Activated naive CD8-positive, alpha-beta T cell (primary cell): Measurements from ENCODE around the gene EDDM3A.
A peak's percentile ranks its signal among the peaks of the same experiment; 100 is the strongest.
"Not testable (repeated sequence)": the region's sequence is repeated elsewhere in the genome, so short reads cannot be mapped to it uniquely, and the experiment has no call there.

Experiments
- H3K27ac Mint-ChIP-seq: one replicate; pipeline ENCODE4 v1.8.0; 2021; ENCODE audit warnings: mixed read lengths
- H3K27me3 Mint-ChIP-seq: one replicate; pipeline ENCODE4 v1.8.0; 2021; ENCODE audit warnings: mixed read lengths
- H3K36me3 Mint-ChIP-seq: one replicate; pipeline ENCODE4 v1.8.0; 2021; ENCODE audit warnings: mixed read lengths
- H3K4me1 Mint-ChIP-seq: one replicate; pipeline ENCODE4 v1.8.0; 2021; ENCODE audit warnings: low read depth, mixed read lengths
- H3K4me3 Mint-ChIP-seq: one replicate; pipeline ENCODE4 v1.8.0; 2021; ENCODE audit warnings: mild to moderate bottlenecking, mixed read lengths
- H3K9me3 Mint-ChIP-seq: one replicate; pipeline ENCODE4 v1.8.0; 2021; ENCODE audit warnings: low read depth, mixed read lengths

Gene EDDM3A

DNA sequence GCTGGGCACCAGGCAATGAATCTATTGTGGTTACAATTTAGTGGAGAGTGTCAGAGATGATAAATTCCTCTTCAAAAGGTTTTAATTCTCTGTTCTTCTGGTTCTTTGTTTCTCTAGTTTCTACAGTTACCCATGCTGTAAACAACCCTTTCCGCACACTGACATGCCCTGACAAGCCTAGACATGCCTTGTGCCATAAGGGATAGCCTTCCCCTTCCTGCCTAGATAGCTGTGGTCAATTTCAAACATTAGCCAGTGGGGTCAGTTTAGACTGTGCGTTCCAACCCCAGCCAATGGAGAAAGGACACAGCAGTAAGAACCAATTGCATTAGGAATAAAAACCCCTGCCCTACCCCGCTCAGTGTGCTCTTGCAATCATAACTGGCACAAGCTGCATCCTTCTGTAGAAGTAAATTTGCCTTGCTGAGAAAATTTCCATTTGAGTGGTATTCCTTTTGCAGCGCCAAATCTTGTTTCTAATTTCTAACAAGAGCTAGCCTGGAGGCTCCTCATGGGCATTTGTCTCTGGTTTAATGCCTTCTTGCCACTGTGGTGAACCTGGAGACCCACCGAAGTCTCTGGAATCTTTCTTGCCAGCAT is 6.4 kb downstream of the EDDM3A start:
- peaks cover 6% of the 10 kb centered on the region for H3K9me3 Mint-ChIP-seq
- H3K27ac Mint-ChIP-seq, result no peak overlapping the region
- H3K4me3 Mint-ChIP-seq, result no peak overlapping the region
- peaks cover 9% of the 10 kb centered on the region for H3K27me3 Mint-ChIP-seq
- no peaks in the 10 kb centered on the region for H3K4me1 Mint-ChIP-seq
- peaks cover 3% of the 10 kb centered on the region for H3K36me3 Mint-ChIP-seq

DNA sequence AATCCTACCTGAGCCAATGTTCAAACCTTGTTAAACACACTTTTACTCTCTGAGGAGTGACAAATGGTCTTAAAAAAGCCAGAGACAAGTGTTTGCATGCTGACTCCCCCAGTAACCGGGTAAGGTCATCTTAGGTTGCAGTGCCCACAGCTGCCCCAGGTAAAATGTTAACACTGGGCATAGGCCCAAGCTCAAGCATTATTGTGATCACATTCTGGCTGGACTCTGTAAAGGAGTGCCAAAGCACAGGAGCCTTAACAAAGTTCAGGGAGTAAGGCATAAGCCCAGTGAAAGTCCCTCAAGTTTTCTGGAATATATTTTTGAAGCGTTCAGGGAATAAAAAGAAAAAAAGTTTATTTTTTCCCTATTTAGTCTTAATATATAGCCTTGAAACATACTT is 8.6 kb downstream of the EDDM3A start:
- peaks cover 3% of the 10 kb centered on the region for H3K36me3 Mint-ChIP-seq
- no peak overlapping the region for H3K4me3 Mint-ChIP-seq
- no peak overlapping the region for H3K27ac Mint-ChIP-seq
- peaks cover 6% of the 10 kb centered on the region for H3K9me3 Mint-ChIP-seq
- H3K27me3 Mint-ChIP-seq, result peaks cover 7% of the 10 kb centered on the region
- H3K4me1 Mint-ChIP-seq, result no peaks in the 10 kb centered on the region

DNA sequence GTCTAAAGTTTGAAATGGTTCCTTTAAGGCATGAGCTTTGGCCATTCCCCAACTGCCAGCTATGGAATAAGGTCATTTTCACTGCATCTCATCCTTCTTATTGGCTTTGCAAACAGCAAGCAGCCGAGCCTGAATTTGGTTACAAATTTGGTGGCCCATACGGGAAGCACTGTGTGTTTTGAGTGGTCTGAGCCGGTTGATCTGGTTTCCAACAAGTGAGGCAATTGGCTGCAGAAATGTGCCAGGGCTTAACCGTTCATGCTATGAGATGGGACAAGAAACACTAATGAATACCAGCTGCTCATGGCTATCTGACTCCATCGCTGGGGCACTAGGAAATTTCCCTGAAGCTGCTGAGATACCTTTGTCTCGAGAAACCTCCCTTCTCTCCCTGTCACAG is 9.3 kb downstream of the EDDM3A start:
- no peak overlapping the region for H3K27ac Mint-ChIP-seq
- no peak overlapping the region for H3K4me3 Mint-ChIP-seq
- H3K9me3 Mint-ChIP-seq, result peaks cover 6% of the 10 kb centered on the region
- H3K27me3 Mint-ChIP-seq, result peaks cover 5% of the 10 kb centered on the region
- H3K36me3 Mint-ChIP-seq, result peaks cover 3% of the 10 kb centered on the region
- H3K4me1 Mint-ChIP-seq, result no peaks in the 10 kb centered on the region

DNA sequence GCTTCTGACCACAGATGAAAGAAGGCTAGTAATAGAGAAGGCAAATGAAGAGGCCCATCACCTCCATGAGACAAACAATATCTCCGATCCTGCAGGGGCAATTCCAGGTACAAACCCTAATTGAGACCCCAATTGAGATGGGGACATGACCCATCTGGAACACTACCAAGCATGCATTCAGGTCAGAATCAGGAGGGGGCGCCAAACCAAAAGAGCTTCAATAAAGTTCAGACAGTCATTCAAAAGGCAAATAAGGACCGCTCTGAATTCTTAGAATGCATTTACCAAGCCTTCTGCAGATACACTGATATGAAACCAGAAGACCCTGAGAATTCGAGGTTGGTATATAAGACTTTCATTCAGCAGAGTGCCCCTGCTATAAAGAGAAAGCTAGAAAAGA is 12.3 kb downstream of the EDDM3A start:
- Mint-ChIP-seq H3K27ac (no peak overlapping the region), H3K36me3 (no peaks in the 10 kb centered on the region), H3K4me1 (no peaks in the 10 kb centered on the region), H3K27me3 (peaks cover 3% of the 10 kb centered on the region), H3K9me3 (no peaks in the 10 kb centered on the region), H3K4me3 (no peak overlapping the region)

DNA sequence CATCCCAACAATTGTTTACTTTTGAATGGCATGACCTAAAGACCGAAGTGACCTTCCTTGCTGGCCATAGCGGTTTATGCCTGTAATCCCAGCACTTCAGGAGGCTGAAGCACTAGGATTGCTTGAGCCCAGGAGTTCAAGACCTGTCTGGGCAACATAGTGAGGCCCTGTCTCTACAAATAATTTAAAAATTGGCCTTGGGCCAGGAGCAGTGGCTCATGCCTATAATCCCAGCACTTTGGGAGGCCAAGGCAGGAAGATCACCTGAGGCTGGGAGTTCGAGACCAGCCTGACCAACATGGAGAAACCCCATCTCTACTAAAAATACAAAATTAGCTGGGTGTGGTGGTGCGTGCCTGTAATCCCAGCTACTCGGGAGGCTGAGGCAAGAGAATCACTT is 13.8 kb downstream of the EDDM3A start:
- not testable (repeated sequence) for H3K4me1 Mint-ChIP-seq, H3K36me3 Mint-ChIP-seq, H3K4me3 Mint-ChIP-seq, H3K9me3 Mint-ChIP-seq, H3K27me3 Mint-ChIP-seq, H3K27ac Mint-ChIP-seq

DNA sequence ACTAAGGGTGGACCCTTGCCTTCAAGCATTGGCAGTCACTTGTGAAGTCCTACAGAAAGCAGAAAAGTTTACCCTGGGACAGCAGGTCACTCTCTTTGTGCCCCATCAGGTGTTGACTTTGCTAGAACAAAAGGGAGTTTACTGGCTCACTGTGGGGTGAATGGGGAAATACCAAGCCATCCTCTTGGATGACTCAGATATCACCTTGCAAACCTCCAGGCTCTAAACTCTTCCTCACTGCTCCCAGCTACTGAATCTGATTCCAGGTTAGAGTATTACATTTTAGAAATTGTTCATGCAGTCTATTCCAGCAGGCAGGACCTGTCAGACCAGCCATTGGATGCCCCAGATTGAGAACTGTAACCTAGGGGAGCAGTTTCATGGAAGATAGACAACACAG is 15.3 kb downstream of the EDDM3A start:
- H3K27me3 Mint-ChIP-seq, result peaks cover 5% of the 10 kb centered on the region
- H3K36me3 Mint-ChIP-seq, result no peaks in the 10 kb centered on the region
- H3K4me3 Mint-ChIP-seq, result no peak overlapping the region
- no peak overlapping the region for H3K27ac Mint-ChIP-seq
- no peaks in the 10 kb centered on the region for H3K9me3 Mint-ChIP-seq
- no peaks in the 10 kb centered on the region for H3K4me1 Mint-ChIP-seq

DNA sequence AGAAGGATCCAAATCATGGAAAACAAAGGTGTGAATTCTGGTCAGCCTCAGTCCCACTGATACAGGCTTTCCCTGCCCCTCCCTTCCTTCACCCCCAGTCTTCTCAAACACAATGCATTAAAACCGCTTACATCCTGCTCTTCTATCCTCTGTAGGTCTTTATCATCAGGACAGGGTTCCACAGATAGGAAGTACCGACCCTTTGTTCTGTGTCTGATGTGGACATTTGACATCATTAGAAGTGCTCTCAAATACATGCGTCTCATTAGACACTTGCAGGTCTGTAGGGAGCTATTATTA is 22.9 kb downstream of the EDDM3A start:
- H3K27me3 Mint-ChIP-seq, result peaks cover 2% of the 10 kb centered on the region
- no peaks in the 10 kb centered on the region for H3K4me1 Mint-ChIP-seq
- no peak overlapping the region for H3K27ac Mint-ChIP-seq
- no peaks in the 10 kb centered on the region for H3K36me3 Mint-ChIP-seq
- no peak overlapping the region for H3K4me3 Mint-ChIP-seq
- H3K9me3 Mint-ChIP-seq, result no peaks in the 10 kb centered on the region

DNA sequence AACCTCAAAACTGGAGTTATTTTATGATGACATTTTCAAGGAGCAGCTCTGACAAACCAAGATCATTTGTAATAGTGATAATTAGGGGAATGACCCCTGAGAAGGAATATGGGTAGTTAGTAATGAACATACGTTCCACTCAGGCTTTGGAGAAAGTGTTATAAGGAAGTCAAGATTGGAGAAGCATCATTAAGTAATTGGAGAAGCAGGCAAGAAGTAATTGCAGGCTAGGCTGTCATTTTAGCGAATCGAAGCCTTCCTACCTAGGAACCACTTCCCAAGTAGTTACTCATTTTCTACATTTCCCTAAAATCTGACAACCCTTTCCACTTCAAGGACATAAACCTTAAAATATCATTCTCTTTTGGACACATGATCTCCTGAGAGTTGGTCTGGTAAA is 23.7 kb downstream of the EDDM3A start:
- no peaks in the 10 kb centered on the region for H3K9me3 Mint-ChIP-seq
- H3K27ac Mint-ChIP-seq, result no peak overlapping the region
- H3K27me3 Mint-ChIP-seq, result peaks cover 2% of the 10 kb centered on the region
- no peaks in the 10 kb centered on the region for H3K36me3 Mint-ChIP-seq
- no peak overlapping the region for H3K4me3 Mint-ChIP-seq
- H3K4me1 Mint-ChIP-seq, result no peaks in the 10 kb centered on the region

DNA sequence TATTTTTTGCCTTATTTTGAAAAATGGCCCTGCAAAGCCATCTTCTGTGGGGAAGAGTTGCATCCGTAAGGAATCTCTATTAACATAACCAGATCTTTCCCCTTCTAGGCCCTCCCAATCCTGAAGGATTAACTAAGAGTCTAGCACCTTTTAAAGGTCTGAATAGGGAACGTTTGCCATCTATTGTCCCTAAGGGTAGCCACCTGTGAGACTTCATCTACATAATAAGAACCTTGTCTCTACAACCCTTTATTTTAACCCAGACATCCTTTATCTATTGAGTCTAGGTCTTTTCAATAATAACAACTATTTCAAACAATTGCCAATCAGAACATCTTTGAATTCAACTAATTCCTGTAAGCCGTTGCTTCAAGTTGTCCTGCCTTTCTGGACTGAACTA is 27.0 kb downstream of the EDDM3A start:
- Mint-ChIP-seq H3K4me1 (no peaks in the 10 kb centered on the region), H3K36me3 (no peaks in the 10 kb centered on the region), H3K27ac (no peak overlapping the region), H3K9me3 (no peaks in the 10 kb centered on the region), H3K4me3 (no peak overlapping the region), H3K27me3 (no peaks in the 10 kb centered on the region)

DNA sequence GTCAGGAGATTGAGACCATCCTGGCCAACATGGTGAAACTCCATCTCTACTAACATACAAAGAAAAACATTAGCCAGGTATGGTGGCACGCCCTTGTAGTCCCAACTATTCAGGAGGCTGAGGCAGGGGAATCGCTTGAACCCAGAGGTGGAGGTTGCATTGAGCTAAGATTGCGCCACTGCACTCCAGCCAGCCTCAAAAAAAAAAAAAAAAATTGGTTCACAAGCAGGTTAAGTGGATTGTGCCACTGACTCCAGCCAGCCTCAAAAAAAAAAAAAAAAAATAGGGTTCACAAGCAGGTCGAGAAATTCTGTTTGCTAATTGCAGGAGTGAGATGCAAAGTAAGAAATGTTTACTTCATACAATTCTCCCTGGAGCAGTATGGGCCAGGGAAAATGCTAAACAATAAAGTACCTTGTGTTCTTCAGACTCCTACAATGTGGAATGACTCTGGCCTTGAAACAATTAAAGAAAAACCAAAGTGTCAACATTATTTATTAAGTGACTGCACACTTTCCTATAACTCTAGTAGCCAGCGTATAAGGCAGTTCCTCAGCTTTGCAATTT is 28.7 kb downstream of the EDDM3A start:
- Mint-ChIP-seq H3K27ac (no peak overlapping the region), H3K27me3 (no peaks in the 10 kb centered on the region), H3K9me3 (no peaks in the 10 kb centered on the region), H3K4me3 (no peak overlapping the region), H3K4me1 (no peaks in the 10 kb centered on the region), H3K36me3 (no peaks in the 10 kb centered on the region)

DNA sequence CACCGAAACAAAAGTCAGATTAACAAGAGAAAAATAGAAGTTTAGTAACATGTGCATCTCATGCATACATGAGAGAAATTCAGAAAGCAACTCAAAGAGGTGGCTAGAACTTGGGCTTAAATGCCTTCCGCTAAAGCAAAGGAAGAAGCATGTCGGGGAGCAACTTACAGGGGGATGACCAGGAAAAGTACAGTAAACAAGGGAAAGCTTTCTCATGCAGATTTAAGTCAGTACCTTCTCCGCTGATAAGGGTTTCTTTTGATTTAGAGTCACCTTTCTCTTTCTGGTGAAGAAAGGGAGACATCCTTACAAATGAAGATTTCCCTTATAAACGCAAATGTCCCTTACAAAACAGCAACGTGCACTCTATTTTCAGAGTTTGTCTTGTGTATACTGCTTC is 29.4 kb downstream of the EDDM3A start:
- Mint-ChIP-seq H3K4me1 (peaks cover 3% of the 10 kb centered on the region), H3K4me3 (no peak overlapping the region), H3K27me3 (no peaks in the 10 kb centered on the region), H3K36me3 (no peaks in the 10 kb centered on the region), H3K27ac (no peak overlapping the region), H3K9me3 (no peaks in the 10 kb centered on the region)

DNA sequence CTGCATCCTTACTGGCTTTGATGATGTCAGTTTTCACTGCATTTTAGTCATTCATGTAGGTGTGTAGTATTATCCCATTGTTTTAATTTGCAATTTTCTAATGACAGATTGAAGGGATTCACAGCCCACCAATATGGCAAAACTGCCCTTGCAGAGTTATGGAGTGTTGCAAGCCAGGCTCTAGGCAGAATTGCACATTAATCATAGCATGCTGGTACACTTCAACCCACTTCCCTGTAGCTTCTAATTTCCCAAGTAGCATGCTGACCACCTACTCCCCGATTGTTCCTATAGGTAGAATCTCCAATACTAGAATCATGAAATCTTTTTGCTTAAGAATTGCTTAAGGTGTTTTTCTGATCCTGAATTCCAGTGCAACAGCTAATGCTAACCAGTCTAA is 30.2 kb downstream of the EDDM3A start:
- Mint-ChIP-seq H3K9me3 (no peaks in the 10 kb centered on the region), H3K4me1 (peaks cover 6% of the 10 kb centered on the region), H3K36me3 (no peaks in the 10 kb centered on the region), H3K27ac (no peak overlapping the region), H3K4me3 (no peak overlapping the region), H3K27me3 (no peaks in the 10 kb centered on the region)

DNA sequence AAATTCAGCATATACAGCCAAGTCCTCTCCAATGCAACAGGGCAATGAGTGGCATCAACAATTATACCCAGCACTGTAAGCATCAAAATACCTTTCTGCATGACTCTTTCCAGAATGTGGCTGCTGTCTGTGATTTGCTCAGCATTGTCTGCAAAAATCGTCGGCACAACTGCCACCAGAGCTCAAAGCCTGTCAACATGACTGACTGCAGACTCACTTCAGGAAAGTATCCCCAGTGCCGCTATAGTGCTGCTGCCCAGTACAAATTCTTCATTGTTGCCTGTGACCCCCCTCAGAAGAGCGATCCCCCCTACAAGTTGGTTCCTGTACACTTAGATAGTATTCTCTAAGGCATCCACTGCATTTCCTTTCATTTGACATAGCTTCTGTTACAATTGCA is 36.1 kb downstream of the EDDM3A start:
- Mint-ChIP-seq H3K36me3 (no peaks in the 10 kb centered on the region), H3K4me1 (peaks cover 30% of the 10 kb centered on the region), H3K9me3 (no peaks in the 10 kb centered on the region), H3K27me3 (no peaks in the 10 kb centered on the region), H3K4me3 (peak overlapping the region; percentile 74), H3K27ac (peak overlapping the region; percentile 69)

DNA sequence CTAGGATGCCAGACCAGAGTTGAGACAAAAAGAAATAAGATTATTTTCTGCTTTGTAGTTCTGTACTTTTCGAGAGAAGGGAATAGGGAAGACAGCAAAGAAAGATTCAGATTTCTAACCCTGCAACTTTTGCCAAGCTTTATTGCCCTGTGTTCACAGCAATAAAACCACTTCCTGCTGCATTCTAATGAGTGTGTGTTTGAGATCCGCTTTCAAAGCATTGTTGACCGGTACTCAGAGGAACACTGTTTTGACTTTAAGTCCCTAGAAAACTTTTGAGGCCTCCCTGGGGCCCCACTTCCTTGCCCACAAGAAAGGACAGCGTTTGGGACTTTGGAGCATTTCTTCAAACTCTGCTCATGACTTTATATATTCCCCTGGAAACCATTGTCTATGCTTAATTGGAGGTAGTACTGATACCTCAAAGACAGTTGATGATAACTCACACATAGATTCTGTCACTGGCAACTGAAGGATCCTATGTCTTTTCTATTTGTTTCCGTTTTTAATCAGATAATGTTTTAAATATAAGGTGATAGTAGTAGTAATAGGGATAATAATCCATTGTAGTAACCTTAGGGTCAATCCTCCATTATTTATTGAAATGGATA is 36.7 kb downstream of the EDDM3A start:
- Mint-ChIP-seq H3K27me3 (no peaks in the 10 kb centered on the region), H3K36me3 (no peaks in the 10 kb centered on the region), H3K4me1 (peaks cover 30% of the 10 kb centered on the region), H3K9me3 (no peaks in the 10 kb centered on the region), H3K27ac (peak overlapping the region; percentile 69), H3K4me3 (peak overlapping the region; percentile 74)

DNA sequence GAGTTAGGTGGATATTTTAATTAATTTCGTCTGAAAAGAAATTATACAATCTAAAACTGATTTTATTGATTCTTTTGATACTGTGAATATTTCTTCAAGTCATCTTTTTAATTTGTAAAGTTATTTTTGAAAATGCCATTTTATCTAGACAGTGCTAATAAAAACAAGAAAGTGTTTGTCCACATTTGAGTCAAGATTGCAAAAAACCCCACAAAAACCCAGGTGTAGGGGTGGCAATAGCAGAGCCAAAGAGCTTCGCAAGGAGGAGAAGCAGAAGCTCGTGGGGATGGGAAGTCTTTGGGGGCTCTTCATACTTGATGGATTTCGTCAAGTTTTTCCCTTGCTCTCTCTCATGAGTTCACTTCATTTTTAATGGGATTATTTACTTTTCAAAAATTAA is 41.3 kb downstream of the EDDM3A start:
- Mint-ChIP-seq H3K4me1 (peaks cover 14% of the 10 kb centered on the region), H3K4me3 (no peak overlapping the region), H3K9me3 (no peaks in the 10 kb centered on the region), H3K27ac (no peak overlapping the region), H3K27me3 (no peaks in the 10 kb centered on the region), H3K36me3 (no peaks in the 10 kb centered on the region)

DNA sequence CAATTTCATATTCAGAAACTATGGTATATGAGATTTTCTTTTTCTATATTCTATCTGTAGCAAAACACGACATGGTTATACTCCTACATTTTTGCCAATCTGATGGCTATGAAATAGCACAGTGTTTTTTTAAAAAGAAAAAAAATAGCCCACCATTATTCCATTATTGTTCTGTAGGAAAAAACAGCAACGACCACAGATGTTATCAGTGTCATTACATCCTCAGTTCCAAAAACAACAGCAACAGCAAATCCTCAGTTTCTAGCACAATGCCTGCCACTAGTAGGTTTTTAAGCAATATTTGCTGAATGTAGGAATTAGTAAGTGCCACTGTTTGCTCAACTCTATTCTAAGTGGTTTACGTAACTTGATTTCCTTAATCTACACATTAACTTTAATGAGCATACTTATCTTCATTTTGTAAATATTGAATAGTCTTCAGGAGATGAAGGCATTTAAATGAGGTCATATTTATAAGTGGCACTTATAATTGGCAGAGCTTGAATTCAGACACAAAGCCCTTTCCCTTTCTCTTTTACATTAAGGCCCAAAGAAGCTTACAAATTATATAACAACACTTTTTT is 43.6 kb downstream of the EDDM3A start:
- no peaks in the 10 kb centered on the region for H3K36me3 Mint-ChIP-seq
- no peaks in the 10 kb centered on the region for H3K4me1 Mint-ChIP-seq
- H3K27ac Mint-ChIP-seq, result no peak overlapping the region

More for the DNA sequence above, 43.6 kb downstream of the EDDM3A start:
- H3K4me3 Mint-ChIP-seq, result no peak overlapping the region
- H3K27me3 Mint-ChIP-seq, result no peaks in the 10 kb centered on the region
- no peaks in the 10 kb centered on the region for H3K9me3 Mint-ChIP-seq
